Activated gamma-delta T cell (primary cell): ENCODE data around the gene BLOC1S4.
"Not testable (repeated sequence)": the region's sequence is repeated elsewhere in the genome, so short reads cannot be mapped to it uniquely, and the experiment has no call there.

Source experiments
- DNase-seq: peaks from one replicate; lab custom pipeline; 2025; lab: John Stamatoyannopoulos, UW
- total RNA-seq, 2 donors: gene quantifications; one replicate each; lab custom pipeline; 2026; lab: John Stamatoyannopoulos, UW

The BLOC1S4 gene, protein sequence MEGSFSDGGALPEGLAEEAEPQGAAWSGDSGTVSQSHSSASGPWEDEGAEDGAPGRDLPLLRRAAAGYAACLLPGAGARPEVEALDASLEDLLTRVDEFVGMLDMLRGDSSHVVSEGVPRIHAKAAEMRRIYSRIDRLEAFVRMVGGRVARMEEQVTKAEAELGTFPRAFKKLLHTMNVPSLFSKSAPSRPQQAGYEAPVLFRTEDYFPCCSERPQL
- total RNA-seq, result 34.9 to 35.0 reads per million in 2 donors

- peak; percentile 81 for DNase-seq
Observed at GRCh38 chr4:6716018-6716911, at the start of gene BLOC1S4. Gene BLOC1S4, plus strand, starts transcription at chr4:6716174. Its CDS starts 36 bp downstream, at chr4:6716210.

DNA sequence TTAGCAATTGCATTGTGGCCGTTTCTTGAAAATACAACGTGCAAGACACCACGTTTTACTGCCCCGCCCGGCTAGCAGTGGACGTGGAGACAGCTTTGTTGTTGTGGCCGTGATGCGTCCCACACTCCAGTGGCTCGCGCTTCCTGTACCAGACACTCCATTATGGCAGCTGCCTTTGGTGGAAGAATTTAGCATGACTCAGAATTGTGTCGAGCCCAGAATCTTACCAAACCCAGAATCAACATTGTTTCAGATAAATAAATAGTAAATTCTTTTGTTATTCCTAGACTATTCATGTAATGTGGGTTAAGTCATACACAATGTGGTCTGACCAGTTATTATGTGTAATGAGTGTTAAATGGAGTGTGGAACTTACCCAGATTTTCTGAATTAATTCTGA lies 47.6 kb upstream of the BLOC1S4 start:
- no peak for DNase-seq

- DNase-seq, result no peak
Observed at GRCh38 chr4:6671648-6672047, 44.3 kb upstream of the BLOC1S4 start.

GRCh38 chr4:6672131-6672530 lies 43.8 kb upstream of the BLOC1S4 start:
- no peak for DNase-seq

- DNase-seq, result not testable (repeated sequence)
Observed at GRCh38 chr4:6672541-6673190, 43.3 kb upstream of the BLOC1S4 start.

DNA sequence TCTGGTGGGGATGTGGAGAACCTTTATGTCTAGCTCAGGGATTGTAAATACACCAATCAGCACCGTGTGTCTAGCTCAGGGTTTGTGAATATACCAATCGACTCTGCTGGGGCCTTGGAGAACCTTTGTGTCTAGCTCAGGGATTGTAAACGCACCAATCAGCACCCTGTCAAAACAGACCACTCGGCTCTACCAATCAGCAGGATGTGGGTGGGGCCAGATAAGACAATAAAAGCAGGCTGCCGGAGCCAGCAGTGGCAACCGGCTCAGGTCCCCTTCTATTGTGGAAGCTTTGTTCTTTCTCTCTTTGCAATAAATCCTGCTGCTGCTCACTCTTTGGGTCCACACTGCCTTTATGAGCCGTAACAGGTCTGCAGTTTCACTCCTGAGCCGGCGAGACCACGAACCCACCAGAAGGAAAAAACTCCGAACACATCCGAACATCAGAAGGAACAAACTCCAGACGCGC lies 42.7 kb upstream of the BLOC1S4 start:
- not testable (repeated sequence) for DNase-seq

DNA sequence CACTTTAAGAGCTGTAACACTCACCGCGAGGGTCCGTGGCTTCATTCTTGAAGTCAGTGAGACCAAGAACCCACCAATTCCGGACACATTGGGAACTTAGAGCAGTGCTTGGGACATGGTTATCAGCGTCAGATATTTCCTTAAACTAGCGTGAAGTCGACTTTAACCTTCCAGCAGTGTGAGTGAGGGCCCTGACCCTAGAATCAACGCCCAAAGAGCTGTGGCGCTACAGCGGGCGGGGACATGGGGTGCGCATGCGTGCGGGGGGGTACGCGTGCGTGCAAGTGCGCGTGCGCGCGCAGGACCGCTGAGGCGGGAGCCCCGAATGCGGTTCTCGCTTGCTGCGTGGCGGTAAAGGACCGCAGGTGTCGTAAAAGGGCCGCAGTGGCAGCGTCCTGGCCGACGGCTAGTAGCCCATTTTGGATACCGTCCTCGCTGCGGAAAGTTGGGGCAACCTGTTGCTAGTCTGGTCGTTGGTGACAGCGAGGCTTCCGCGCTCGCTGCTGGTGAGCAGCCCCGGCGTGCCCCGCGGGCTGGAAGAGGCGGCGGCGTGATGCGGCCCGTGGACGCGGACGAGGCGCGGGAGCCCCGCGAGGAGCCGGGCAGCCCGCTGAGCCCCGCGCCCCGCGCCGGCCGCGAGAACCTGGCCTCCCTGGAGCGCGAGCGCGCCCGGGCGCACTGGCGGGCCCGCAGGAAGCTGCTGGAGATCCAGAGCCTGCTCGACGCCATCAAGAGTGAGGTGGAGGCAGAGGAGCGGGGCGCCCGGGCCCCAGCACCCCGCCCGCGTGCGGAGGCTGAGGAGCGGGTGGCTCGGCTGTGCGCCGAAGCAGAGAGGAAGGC lies 42.1 kb upstream of the BLOC1S4 start:
- DNase-seq, result peak; percentile 88

- no peak for DNase-seq
Observed at GRCh38 chr4:6674500-6675149, 41.3 kb upstream of the BLOC1S4 start.

DNA sequence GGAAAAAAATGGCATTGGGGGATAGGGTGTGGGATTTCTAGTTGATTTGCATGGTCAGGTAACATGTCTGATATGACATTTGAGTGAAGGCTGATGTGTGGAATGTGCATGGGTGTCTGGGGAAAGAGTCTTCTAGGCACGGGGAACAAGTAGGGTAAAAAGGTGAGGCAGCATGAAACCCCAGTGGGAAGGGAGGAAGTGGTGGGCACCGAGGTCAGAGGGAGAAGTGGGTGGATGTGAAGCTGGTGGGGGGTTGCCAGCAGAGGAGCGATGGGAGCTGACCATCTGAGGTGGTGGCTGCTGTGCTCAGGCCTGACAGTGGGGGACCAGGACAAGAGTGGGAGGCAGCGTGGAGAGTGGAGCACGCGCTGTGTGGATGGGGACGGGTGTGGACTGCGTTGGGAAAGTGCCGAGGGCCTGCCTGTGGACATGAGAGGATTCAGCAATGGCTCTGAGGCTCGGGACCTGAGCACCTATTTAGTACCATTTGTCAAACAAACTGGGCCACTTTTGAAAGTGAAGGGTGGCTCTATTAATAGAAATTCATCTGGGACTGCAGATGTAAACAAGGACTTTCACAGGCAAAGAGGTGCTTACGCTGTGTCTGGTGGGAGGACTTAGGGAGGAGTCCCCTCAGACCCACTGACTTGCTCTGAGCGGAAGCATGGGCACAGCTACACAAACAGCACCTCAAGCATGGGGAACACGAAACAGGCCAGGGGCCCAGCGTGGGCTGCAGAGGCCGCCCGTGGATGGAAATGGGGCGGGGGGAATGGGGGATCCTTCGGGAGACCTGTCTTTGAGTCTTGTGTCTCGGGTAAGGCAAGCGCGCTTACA lies 39.0 kb upstream of the BLOC1S4 start:
- DNase-seq, result no peak

DNA sequence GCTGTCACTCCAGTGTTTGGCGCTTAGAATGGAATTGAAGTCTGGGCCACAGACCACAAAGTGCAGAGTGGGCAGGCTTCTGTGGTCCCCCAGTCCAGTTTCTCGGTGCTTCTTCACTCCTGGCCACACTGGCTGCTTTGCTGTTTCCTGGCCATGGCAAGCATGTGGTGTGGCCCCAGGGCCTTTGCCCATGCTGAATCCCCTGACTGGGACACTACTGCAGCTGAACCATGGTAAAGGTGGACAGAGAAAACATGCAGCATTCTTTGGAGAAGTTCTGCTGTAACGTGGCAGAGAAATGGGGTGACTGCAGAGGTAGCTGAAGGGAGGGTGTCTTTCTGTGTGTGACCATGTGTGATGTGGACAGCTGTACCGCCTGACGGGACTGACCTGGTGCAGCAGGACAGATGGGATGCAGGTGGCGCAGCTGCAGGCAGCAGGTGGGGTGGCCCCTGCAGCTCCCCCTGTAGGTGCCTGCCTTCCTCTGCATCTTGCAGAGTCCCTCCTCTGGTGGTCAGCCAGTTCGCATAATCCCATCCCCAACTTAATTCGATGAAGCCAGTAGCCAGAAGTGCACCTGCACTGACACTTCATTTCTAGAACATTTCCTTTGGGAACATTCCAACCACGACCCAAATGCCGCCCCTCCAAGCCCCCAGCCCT lies 35.5 kb upstream of the BLOC1S4 start:
- DNase-seq, result no peak

DNA sequence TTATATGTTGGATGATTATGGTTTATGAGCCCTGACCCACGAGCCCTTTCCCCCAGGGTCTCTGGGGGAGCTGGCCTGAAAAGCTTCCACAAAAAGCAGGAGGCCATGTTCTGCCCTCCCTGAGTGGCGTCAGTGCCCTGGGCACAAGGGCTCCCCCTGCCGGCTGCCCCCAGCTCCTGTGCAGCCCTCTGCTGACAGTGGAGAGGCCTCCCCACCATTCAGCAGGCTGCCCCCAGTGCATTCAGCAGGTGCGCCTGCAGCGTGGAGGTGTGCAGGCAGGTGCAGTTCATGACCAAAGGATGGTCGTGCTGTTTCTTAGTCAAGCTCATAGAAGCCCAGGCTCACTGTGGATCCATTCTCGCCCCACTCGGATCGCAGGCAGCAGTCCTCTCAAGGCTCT lies 34.8 kb upstream of the BLOC1S4 start:
- no peak for DNase-seq

- DNase-seq, result no peak
Observed at GRCh38 chr4:6682862-6683590, 32.9 kb upstream of the BLOC1S4 start.

DNA sequence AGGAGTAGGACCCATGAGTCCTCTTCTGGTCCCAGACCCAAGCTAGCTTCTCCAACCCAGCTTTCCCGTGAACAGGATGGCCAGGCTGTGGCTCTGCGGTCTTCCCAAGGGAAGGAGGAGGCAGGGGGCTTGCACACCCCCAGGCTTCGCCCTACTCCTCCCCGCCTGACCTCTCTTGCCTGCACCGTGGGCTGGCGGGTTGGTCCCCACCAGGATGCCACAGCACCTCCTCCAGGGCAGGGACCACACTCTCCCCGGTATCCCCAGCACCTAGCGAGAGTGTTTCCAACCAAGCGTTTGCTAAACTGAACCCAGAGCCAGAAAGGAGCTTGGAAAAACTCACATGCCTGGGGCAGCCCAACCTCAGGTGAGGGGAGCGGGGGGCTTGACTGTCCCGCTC lies 31.3 kb upstream of the BLOC1S4 start:
- no peak for DNase-seq

- no peak for DNase-seq
Observed at GRCh38 chr4:6686104-6686787, 29.7 kb upstream of the BLOC1S4 start.

DNA sequence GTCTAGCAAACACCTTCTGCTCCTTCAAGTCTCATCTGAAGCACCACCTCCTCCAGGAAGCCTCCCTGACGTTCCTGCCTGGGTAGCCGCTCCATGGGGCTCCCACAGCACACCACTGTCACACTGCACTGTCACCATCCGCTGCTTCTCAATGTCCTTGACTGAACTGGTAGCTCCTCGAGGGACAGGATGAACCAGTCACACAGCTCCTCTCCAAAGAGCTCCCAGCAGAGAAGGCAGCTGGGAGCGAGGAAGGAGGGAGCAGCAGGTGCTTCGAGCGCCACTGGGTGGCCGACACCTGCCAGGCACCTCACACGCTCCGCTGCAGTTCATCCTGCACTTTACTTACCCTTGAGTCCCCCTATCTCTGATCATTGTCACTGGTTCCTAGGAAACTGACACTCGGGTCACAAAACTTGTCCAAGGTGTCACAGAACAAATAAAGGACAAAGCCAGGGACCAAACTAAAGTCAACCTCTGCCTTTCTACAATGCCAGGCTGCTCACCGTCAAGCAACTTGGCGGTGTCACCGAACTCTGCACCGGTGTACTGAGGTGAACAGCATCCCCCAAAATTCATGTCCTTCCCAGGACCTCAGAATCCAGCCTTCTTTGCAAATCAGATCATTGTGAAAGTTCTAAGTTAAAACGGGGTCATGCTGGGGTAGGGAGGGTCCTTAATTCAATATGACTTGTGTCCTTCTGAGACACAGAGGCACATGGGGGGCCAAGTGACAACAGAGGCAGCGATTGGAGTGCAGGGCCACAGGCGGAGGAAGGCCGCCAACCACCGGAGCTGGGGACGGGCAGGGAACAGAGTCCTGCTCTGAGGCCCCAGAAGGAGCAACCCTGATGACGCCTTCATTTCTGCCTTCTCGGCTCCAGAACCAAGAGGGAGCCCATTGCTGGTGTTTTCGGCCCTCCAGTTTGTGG lies 27.8 kb upstream of the BLOC1S4 start:
- DNase-seq, result no peak

- peak; percentile 32 for DNase-seq
Observed at GRCh38 chr4:6688879-6689505, 27.0 kb upstream of the BLOC1S4 start.

DNA sequence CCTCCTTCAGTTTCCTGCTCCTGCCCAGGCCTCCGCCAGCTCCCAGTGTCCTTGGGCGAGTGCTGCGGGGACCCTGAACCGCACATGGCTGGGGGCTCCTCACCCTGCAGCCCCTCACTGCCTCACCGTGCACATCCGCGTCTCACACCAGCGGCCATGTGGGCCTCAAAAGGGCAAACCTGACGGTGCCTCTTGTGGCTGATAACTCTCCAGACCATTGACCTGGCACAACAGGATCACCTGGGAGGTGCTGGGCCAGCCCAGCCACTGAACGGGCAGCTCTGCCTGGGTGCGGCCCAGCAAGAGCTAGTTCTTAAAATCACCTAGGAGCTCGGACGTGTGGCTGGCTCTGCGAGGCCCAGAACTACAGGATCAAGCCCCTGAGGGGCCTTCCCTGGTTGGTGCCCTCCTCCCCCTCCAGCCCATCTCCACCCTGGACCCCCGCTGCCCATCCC lies 26.4 kb upstream of the BLOC1S4 start:
- peak; percentile 16 for DNase-seq
